Ishikawa (cell line): ENCODE data around the gene MCF2L2.

Experiments
- CREB1 ChIP-seq: IDR thresholded peaks from 2 replicates; pipeline ENCODE4 v1.6.1; 2012; ENCODE audit warnings: low read depth
- EP300 ChIP-seq: IDR thresholded peaks from 2 replicates; pipeline ENCODE4 v1.6.1; 2012; ENCODE audit warnings: borderline replicate concordance
- FOXM1 ChIP-seq: IDR thresholded peaks from 2 replicates; pipeline ENCODE4 v1.6.1; 2012; ENCODE audit warnings: low read depth, borderline replicate concordance
- TAF1 ChIP-seq: IDR thresholded peaks from 2 replicates; pipeline ENCODE4 v1.6.1; 2012; ENCODE audit warnings: low read depth, mild to moderate bottlenecking
- USF1 ChIP-seq: IDR thresholded peaks from 2 replicates; pipeline ENCODE4 v1.6.1; 2012

- TF ChIP-seq USF1 = no peak
- no peak for TF ChIP-seq TAF1
- TF ChIP-seq FOXM1 = no peak
- no peak for TF ChIP-seq CREB1
- no peak for TF ChIP-seq EP300
Observed at GRCh38 chr3:183396662-183397391, 31.6 kb downstream of the MCF2L2 start.
